Stimulated activated CD4-positive, alpha-beta T cell treated with anti-CD3 and anti-CD28 coated beads, TNF-alpha, amount 100 ng/mL, for 1 hour (primary cell): Measurements from ENCODE around the gene TRIM6.
"Not testable (repeated sequence)": the region's sequence is repeated elsewhere in the genome, so short reads cannot be mapped to it uniquely, and the experiment has no call there.

Experiments
- DNase-seq, 3 donors: peaks; one replicate each; pipeline ENCODE4 v3.0.0-alpha.2; 2020; ENCODE audit warnings: low read depth in 3 of 3, low spot score in 1 of 3

TRIM6 gene

GRCh38 chr11:5602791-5603190, 6.4 kb downstream of the TRIM6 start:
- DNase-seq = not testable (repeated sequence)

GRCh38 chr11:5603326-5603725, 6.9 kb downstream of the TRIM6 start:
- DNase-seq = no peak

GRCh38 chr11:5604896-5605295, 8.5 kb downstream of the TRIM6 start:
- DNase-seq = no peak

- DNase-seq = no peak
Observed at GRCh38 chr11:5605849-5606248, 9.4 kb downstream of the TRIM6 start.

DNA sequence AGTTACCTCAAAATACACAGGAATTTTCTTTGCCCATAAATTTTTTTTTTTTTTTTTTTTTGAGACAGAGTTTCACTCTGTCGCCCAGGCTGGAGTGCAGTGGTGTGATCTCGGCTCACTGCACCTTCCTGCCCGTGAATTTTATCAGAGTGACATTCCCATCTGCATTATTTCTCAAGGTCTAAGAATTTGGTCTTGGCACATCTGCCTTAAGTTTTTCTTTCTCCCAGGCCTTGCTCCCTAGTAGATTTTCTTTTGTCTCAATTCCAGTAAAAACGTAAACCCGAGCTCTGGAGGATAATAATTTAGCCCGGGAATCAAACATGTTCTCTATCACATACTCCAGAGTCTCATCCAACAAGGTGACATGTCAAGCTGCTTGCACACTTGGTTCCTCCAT, 12.4 kb downstream of the TRIM6 start:
- DNase-seq = no peak

GRCh38 chr11:5610446-5610845, 14.0 kb downstream of the TRIM6 start:
- no peak for DNase-seq

DNA sequence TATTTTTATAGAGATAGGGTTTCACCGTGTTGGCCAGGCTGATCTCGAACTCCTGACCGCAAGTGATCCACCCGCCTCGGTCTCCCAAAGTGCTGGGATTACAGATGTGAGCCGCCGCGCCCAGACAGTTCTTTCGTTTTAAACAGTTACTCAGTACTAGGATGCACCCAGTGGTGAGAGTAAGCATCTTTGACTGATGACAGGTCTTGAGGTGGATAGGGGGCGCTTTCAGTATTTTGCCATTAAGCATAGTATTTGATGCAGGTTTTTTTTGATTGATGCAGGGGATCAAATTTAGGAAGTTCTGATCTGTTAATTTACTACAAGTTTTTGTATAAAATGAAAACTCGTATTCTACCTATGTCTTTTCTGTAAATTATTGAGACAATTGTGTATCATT, 15.2 kb downstream of the TRIM6 start:
- no peak for DNase-seq

DNA sequence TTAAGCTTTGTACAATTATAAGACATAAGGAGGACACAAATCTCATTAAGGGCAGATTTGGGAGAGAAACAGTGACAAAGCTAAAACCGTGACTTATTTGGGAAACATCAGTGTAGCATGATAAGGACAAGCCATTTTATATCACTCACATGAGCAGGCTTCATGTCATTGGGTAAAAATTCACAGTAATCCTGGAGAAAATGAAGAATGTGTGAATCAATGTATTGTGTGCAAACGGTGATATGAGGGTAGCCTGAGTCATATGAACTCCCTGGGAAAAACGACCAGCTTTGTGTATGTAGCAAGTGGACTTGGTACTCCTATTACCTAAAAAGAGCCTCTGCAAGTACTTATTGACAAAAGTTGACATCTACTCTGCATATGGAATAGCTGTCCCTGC, 22.4 kb downstream of the TRIM6 start:
- DNase-seq = no peak

DNA sequence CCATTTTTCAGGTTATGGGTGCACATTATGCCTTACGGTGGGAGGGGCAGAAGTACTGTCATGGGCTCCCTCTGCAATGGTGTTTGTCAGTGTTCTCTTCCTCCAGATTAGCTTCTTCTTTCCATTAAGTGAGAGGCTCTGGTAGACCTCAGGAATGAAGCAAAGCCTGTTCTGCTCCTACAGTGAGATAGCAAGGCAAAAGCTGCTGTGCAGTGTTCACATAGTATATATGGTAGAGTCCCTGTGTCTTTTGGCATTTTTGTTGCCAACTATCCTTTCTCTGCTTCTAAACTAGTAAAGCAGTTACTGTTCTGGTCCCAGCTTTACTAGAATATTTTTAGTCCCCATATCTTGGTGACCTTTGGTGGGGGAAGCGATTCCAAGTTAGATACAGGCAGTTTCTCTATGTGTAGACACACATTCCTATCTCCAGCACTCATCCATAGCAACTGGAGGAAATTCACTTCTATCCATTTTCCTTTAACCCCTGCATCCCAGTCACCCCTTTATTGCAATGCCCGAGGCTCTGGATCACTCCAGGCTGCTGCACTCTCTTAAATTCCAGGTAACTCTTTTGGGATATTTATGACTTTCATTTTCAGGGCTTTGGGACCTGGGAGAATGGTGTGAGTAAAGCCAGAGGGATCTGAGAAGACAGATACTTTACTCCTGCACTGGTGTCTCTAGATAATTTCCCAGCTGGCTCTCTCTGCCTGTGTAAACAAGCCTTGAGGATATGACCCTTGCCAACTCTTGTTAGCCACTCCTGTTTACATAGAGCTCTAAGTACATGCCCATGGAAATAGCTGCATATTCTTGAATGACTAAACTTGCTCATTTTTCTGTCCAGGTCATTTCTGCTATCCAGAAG, 24.4 kb downstream of the TRIM6 start:
- DNase-seq = no peak

DNA sequence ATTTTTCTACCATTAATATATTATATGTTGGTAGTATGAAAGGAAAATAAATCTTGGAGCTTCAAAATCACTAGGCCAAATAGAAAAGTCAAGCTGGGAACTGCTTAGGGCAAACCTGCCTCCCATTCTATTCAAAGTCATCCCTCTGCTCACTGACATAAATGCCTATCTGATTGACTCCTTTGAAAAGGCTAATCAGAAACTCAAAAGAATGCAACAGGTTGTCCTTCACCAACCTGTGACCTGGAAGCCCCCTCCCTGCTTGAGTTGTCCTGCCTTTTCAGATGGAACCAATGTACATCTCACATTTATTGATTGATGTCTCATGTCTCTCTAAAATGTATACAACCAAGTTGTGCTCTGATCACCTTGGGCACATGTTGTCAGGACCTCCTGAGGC, 25.1 kb downstream of the TRIM6 start:
- no peak for DNase-seq

DNA sequence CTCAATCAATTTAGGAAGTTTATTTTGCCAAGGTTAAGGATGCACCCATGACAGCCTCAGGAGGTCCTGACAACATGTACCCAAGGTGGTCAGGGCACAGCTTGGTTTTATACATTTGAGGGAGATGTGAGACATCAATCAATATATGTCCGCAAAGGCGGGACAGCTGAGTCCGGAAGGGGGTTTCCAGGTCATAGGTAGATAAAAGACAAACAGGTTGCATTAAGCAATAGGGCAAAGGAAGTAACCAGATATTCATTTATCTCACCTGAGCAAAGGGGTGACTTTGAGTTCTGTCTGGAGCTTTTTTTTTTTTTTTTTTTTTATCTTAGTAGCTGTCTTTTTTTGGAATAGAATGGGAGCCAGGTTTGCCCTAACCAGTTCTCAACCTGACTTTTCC, 26.4 kb downstream of the TRIM6 start:
- DNase-seq = no peak

GRCh38 chr11:5624489-5625279, 28.2 kb downstream of the TRIM6 start, which contains the start of gene TRIM34:
Gene TRIM34, plus strand, starts transcription at chr11:5625001. Its CDS starts 7,331 bp downstream, at chr11:5632332.
- DNase-seq = peak; percentile 7 to 28 (median 21)

- no peak for DNase-seq
Observed at GRCh38 chr11:5625281-5625680, 28.8 kb downstream of the TRIM6 start.

DNA sequence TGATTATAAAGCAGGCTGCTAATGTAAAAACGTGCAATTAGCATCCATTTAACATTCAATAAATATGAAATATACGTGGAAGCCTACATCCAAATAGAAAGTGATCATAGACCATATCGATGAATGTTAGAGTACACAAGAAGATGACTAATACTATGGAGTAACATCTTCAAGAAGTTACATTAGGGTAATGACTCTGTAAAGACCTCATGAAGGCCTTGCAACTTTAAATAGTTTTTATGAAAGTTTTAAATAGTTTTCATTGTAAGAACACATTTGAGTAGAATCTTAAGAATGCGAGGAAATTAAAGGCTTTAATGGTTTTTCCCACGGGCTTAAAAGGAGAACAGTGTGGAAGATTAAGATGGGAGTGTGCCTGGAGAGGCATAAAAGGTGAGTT, 29.8 kb downstream of the TRIM6 start:
- DNase-seq = no peak

- DNase-seq = no peak
Observed at GRCh38 chr11:5631417-5631816, 35.0 kb downstream of the TRIM6 start.

DNA sequence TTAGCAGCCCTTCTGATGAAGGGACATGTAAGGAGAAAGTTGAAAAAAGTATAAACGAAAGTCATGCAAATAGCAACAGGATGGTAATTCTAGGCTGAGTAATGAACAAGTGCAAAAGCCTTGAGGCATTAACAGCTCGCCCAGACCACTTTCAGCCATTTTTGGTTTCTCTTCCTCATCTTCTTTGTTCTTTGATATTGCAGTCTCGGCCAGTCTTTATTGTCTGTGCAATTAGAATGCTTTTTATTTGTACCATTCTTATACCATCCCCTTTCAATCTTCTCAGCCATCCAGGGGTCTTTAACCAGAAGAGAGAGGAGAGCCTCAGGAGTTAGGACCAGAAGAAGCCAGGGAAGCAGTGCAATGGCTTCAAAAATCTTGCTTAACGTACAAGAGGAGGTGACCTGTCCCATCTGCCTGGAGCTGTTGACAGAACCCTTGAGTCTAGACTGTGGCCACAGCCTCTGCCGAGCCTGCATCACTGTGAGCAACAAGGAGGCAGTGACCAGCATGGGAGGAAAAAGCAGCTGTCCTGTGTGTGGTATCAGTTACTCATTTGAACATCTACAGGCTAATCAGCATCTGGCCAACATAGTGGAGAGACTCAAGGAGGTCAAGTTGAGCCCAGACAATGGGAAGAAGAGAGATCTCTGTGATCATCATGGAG, 35.7 kb downstream of the TRIM6 start:
- DNase-seq = no peak

GRCh38 chr11:5639953-5640352, 43.5 kb downstream of the TRIM6 start:
- DNase-seq = no peak

DNA sequence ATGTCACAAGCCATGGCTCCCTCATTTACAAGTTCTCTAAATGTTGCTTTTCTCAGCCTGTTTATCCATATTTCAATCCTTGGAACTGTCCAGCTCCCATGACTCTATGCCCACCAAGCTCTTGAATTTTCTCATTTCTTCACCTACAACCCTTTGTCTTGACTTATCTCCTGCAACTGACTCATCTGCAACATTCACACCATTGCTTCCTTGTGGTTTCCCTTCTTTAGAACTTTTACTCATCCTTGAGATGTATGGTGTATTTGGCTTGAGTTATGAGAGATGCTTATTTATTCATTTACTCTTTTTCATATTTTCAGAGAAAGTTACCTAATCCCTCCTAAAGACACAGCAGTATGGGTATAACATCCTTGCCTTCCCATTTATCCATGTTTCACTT, 47.1 kb downstream of the TRIM6 start:
- no peak for DNase-seq

GRCh38 chr11:5646139-5646538, 49.7 kb downstream of the TRIM6 start:
- no peak for DNase-seq

GRCh38 chr11:5655474-5655873, 59.0 kb downstream of the TRIM6 start:
- DNase-seq = no peak

- DNase-seq = not testable (repeated sequence)
Observed at GRCh38 chr11:5656956-5657355, 60.5 kb downstream of the TRIM6 start.

DNA sequence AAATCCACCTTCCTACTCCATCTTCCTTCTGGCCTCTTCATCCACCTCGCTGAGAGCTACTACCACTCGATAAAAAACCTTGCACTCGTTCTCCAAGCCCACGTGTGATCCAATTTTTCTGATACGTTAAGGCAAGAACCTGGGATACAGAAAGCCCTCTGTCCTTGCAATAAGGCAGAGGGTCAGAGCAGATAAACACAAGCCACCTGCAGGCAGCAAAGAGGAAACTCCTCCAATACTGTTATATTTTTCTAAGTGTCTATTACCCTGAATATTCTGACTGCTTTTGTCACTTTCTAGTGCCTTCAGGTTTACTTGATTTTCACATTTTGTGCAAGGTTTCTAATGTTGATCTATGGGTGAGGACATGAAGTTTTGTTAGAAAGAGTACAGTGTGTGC, 61.9 kb downstream of the TRIM6 start:
- DNase-seq = no peak
